Measurements from ENCODE around the gene KRT86.
"Not testable (repeated sequence)": the region's sequence is repeated elsewhere in the genome, so short reads cannot be mapped to it uniquely, and the experiment has no call there.

The KRT86 gene

DNA sequence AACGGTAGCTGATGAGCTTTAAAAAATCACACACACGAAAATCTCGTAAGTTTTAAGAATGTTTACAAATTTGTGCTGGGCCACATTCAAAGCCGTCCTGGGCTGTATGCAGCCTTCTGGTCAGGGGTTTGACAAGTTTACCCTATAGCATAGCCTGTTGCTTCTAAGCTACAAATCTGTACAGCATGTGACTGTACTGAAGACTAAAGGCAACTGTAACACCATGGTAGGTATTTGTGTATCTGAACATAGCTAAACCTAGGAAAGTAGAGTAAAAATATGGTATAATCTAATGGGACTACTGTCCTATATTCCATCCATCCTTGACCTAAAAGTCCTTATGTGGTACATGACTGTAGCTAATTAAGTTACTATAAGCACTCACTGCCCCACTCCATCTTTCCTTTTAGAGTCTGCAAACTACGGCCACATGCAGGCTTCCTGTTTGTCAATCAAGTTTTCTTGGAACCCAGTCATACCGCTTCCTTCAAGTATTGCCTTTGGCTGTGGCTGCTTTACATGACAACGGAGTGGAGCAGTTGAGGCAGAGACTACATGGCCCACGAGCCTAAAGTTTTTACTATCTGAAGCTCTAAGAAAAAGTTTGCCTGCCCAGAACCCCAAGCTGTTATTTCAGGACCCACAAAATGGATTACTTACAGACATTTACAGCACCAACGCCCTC, 22.9 kb upstream of the KRT86 start:
- no peak for DNase-seq (ENCODE audit: low spot score)

GRCh38 chr12:52252175-52252615, 22.2 kb upstream of the KRT86 start:
- not testable (repeated sequence) for DNase-seq (ENCODE audit: low spot score)

GRCh38 chr12:52252728-52253343, 21.6 kb upstream of the KRT86 start:
- no peak for DNase-seq (ENCODE audit: low spot score)

DNA sequence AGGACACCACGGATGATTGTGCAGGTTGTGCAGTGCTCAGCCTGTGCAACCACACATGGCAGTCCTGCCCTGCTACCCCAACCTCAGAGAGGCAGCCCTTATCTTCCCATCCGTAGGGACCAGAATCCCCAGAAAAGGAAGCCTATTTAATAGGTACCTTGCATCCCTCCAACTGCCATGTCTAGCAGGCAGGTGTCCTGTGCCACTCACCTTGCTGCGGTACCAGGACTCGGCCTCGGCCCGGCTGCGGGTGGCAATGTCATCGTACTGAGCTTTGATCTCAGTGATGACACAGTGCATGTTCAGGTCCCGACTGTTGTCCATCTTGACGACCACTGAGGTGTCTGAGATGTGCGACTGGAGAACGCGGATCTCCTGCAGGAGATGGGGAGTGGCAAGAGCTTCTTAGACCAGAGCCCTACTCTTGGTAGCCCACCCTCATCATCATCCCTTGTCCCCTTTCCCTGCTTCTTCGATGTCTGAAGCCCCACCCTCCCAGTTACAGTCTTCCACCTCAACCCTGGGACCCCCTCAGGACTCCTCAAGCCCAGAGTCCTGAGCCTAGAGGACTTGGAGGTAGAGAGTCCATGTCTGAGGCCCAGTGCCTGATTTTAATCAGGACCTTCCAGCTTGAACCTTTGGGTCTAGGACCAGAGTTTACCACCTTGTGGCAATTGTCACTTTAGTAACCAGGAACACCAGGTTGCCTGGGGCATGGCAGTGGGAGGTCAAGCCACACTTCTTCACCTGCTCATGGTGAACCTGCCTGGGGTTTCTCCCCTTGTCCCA, 20.9 kb upstream of the KRT86 start:
- DNase-seq (ENCODE audit: low spot score): no peak

GRCh38 chr12:52254180-52254964, 20.1 kb upstream of the KRT86 start:
- no peak for DNase-seq (ENCODE audit: low spot score)

DNA sequence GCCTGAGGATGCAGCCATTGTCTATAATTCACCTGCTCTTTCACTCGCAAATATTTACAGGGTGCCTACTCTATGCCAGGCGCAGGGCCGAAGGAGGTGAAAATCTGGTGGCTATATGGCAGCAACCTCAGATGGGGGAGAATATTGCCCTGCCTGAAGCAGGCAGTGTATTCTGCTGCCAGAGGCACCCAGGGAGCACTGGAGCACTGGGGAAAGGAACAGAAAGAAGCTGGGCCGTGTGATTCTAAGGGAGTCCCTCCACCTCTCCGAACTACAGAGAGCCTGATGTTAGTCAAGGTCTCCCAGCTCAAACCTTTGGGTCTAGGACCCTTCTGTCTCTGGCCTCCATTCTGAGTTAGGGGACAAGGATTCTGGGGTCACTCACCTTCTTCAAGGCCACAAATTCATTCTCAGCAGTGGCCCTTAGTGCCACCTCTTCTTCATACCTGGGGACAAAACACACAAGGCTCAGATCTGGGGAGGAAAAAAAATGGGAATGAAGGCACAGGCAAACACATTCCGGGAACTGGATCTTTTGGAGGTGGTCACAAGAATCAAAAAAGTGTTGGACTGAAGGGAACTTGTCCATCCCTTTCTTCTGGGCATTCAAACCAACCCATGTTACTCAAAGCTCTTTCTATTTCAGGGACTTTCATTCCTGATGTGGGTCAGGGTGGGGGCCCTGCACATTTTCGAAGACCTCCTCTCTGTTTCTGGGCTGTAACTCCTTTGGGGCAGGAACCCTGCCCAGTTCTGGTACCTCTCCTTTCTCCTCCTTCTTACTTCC, 19.3 kb upstream of the KRT86 start:
- no peak for DNase-seq (ENCODE audit: low spot score)

- no peak for DNase-seq (ENCODE audit: low spot score)
Observed at GRCh38 chr12:52255926-52256583, 18.4 kb upstream of the KRT86 start.

- DNase-seq (ENCODE audit: low spot score): no peak
Observed at GRCh38 chr12:52256584-52256935, 17.9 kb upstream of the KRT86 start.

GRCh38 chr12:52257074-52257551, 17.3 kb upstream of the KRT86 start:
- DNase-seq (ENCODE audit: low spot score): no peak

- not testable (repeated sequence) for DNase-seq (ENCODE audit: low spot score)
Observed at GRCh38 chr12:52257922-52258321, 16.5 kb upstream of the KRT86 start.

DNA sequence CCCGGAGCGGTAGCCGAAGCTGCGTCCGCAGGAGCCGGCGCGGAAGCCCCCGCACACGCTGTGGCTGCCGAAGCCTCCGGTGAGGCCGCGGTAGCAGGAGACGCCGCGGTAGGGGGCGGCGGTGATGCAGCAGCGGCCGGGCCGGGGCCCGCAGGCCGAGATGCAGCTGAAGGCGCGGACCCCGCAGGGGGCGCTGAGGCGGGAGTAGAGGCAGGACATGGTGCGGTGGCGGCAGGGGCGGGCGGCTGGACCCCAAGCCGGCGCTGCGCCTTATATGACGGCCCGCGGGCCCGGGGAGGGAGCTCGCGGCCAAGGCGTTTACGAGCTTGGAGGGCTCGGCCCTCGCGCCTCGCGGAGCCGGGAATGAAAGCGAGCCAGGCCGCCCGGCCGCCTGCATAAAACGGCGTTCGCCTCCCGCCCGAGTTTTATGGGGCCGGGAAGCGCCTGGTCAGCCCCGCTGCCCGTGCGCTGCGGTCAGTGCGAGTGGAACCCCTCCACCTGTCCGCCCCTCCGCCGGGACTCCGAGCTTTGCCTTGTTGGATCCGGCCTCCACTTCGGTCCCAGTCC, 16.0 kb upstream of the KRT86 start:
- DNase-seq (ENCODE audit: low spot score): no peak

DNA sequence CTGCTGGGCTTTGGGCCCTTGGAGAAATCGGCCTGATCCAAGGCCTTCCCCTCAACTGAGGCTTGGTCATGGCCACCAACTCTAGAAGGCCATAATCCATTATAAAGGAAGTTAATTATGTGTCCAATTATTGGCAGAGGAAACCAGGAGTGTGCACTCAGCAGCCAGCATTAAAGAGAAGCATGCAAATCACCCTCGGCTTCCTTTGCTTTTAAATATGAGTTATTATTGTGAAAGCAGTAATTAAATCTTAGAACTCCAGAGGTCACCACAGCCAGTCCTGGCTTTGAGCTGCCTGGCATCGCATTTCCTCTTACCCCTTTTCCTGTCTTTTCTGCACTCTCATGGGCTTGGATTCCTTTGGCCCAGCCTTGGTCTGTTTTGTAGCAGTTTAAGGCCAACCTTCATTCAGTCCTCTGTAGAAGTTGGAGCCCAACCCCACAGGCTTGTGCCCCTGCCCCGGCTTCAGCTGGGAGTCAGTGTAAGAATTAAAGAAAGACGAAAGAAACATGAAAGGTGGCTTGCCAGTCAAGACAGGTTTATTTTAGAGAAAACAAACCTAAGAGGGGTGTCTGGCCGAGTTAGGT, 14.7 kb upstream of the KRT86 start:
- DNase-seq (ENCODE audit: low spot score): no peak

GRCh38 chr12:52260361-52261207, 13.9 kb upstream of the KRT86 start:
- no peak for DNase-seq (ENCODE audit: low spot score)

DNA sequence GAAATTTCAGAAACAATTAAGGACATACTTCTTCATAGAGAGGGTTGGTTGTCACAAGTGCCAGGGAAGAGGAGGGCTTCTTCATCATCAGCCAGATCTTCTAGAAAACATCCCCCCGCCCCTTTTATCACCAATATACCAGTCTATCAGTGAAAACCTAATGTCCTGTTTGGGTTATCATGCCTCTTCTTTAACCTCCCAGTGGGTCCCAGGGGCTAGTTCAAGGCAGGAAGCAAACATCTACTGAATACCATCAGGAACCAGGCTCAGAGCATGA, 13.3 kb upstream of the KRT86 start:
- no peak for DNase-seq (ENCODE audit: low spot score)

DNA sequence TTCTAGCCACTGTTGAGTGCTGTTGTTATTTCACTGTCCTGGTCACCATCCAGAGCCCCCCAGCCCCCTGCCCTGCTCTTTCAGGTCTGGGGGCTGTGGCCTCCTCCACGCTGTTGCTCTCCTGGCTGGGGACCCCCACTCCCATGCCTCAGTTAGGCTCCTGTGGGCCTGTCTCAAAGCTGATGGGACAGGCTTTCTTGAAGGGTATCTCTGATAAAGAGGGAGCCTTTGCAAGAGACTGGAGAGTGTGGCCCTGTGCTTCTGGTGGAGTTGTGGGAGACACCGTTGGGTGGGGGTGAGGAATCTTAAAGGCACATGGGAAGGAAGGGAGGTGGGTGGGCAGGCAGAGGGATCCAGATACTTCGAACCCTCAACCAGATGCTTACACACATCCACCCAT, 12.2 kb upstream of the KRT86 start:
- DNase-seq (ENCODE audit: low spot score): no peak

GRCh38 chr12:52263761-52264434, 10.5 kb upstream of the KRT86 start:
- DNase-seq (ENCODE audit: low spot score): no peak

- DNase-seq (ENCODE audit: low spot score): no peak
Observed at GRCh38 chr12:52264435-52264825, 10.0 kb upstream of the KRT86 start.

DNA sequence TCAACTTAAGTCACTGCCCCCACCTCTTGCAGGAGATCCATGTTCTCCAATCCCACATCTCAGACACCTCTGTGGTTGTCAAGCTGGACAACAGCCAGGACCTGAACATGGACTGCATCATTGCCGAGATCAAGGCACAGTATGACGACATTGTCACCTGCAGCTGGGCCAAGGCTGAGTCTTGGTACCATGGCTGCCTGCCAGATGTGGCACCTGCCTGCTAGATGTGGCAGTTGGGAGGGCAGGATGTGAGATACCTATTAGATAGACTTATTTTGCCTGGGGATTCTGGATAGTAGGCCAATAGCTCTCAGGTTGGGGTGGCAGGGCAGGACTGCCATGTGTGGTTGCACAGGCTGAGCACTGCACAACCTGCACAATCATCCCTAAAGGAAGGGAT, 7.9 kb upstream of the KRT86 start:
- no peak for DNase-seq (ENCODE audit: low spot score)

DNA sequence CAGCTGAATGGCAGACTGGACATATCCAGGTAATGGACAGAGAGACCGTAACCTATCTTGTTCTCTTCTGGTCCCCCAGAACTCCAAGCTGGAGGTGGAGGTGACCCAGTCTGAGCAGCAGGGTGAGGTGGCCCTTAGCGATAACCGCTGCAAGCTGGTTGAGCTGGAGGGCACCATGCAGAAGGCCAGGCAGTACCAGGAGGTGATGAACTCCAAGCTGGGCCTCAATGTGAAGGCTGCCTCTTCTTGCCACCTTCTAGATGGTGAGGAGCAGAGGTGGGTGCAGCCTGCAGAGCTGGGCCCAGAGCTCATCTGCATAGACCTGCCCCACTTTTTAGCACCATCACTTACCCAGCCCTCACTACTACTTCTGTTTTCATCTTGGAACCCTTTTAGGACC, 7.2 kb upstream of the KRT86 start:
- DNase-seq (ENCODE audit: low spot score): no peak
